CD14-positive monocyte (primary cell): Measurements from ENCODE around the gene CNGB1. TPM values are rescaled to one million over a fixed set of nuclear protein-coding genes. Genes with fewer than 3 reads are reported as not detected.

Experiments used
- DNase-seq, 3 donors: peaks; one replicate each; pipeline ENCODE4 v3.0.0-alpha.2; 2011 to 2022
- H2AFZ ChIP-seq: 2 replicates; pipeline ENCODE4 v1.6.0; 2012; ENCODE audit warnings: mild to moderate bottlenecking, low read depth, low read length, inconsistent platforms; ENCODE audit not compliant: insufficient read depth, poor library complexity, severe bottlenecking
- H3K27ac ChIP-seq, 2 donors: 1 replicate in 1 of 2; 2 replicates in 1 of 2; pipeline ENCODE4 v1.5.1; 2012 to 2013; ENCODE audit warnings: low read length in 2 of 2, control low read depth in 1 of 2, inconsistent platforms in 1 of 2, low read depth in 1 of 2, mild to moderate bottlenecking in 1 of 2
- H3K27me3 ChIP-seq, 2 donors: one replicate each; pipeline versions ENCODE4 v1.6.0 to v1.6.1; 2011 to 2013; ENCODE audit warnings: low read length in 2 of 2; ENCODE audit not compliant: control insufficient read depth in 2 of 2, insufficient read depth in 2 of 2
- H3K36me3 ChIP-seq, 2 donors: replicated peaks in 1 of 2; 1 replicate in 1 of 2; 2 replicates in 1 of 2; pipeline versions ENCODE4 v1.5.1 to v1.6.1; 2012 to 2013; ENCODE audit warnings: low read length in 2 of 2, control low read depth in 1 of 2, inconsistent platforms in 1 of 2, mild to moderate bottlenecking in 1 of 2; ENCODE audit not compliant: insufficient read depth in 2 of 2, control insufficient read depth in 1 of 2
- H3K4me1 ChIP-seq, 2 donors: 1 replicate in 1 of 2; 2 replicates in 1 of 2; pipeline versions ENCODE4 v1.5.1 to v1.6.1; 2012 to 2013; ENCODE audit warnings: low read length in 2 of 2, control low read depth in 1 of 2, inconsistent platforms in 1 of 2, mild to moderate bottlenecking in 1 of 2, moderate library complexity in 1 of 2; ENCODE audit not compliant: insufficient read depth in 2 of 2, control insufficient read depth in 1 of 2
- H3K4me2 ChIP-seq: replicated peaks from 2 replicates; pipeline ENCODE3; 2012; ENCODE audit warnings: low read length, moderate library complexity, mild to moderate bottlenecking; ENCODE audit not compliant: poor library complexity, severe bottlenecking; ENCODE audit errors: extremely low read depth
- H3K4me3 ChIP-seq, 3 experiments: fragments of 200-600 bp in 1 of 3; sonication (generic) in 1 of 3; replicated peaks in 1 of 3; 1 replicate in 2 of 3; 2 replicates in 1 of 3; pipeline ENCODE4 v1.5.1; 2011 to 2013; ENCODE audit warnings: low read length in 3 of 3, mild to moderate bottlenecking in 3 of 3, control low read depth in 2 of 3, low read depth in 2 of 3, inconsistent platforms in 1 of 3, moderate library complexity in 1 of 3
- H3K79me2 ChIP-seq: 2 replicates; pipeline ENCODE4 v1.6.0; 2012; ENCODE audit warnings: mild to moderate bottlenecking, control low read depth, inconsistent platforms, low read length, moderate library complexity; ENCODE audit not compliant: insufficient read depth
- H3K9ac ChIP-seq: 2 replicates; pipeline ENCODE4 v1.6.0; 2017; ENCODE audit warnings: low read length, mild to moderate bottlenecking; ENCODE audit not compliant: insufficient read depth, poor library complexity, severe bottlenecking
- H3K9me3 ChIP-seq, 2 donors: replicated peaks in 1 of 2; 1 replicate in 1 of 2; 2 replicates in 1 of 2; pipeline versions ENCODE4 v1.5.1 to v1.6.1; 2012 to 2013; ENCODE audit warnings: low read length in 2 of 2, control low read depth in 1 of 2; ENCODE audit not compliant: control insufficient read depth in 1 of 2, insufficient read depth in 1 of 2
- H4K20me1 ChIP-seq: 2 replicates; pipeline ENCODE4 v1.6.0; 2012; ENCODE audit warnings: mild to moderate bottlenecking, low read length, control low read depth, moderate library complexity; ENCODE audit not compliant: insufficient read depth
- H3K27ac Mint-ChIP-seq, 7 donors: one replicate each; pipeline ENCODE4 v1.8.0; 2020; ENCODE audit warnings: mild to moderate bottlenecking in 7 of 7, mixed read lengths in 7 of 7, moderate library complexity in 6 of 7, inconsistent platforms in 2 of 7
- H3K27me3 Mint-ChIP-seq, 3 donors: one replicate each; pipeline ENCODE4 v1.8.0; 2021 to 2022; ENCODE audit warnings: low read depth in 3 of 3, mild to moderate bottlenecking in 3 of 3, mixed read lengths in 3 of 3, moderate library complexity in 3 of 3, inconsistent platforms in 1 of 3
- H3K36me3 Mint-ChIP-seq, 2 donors: one replicate each; pipeline ENCODE4 v1.8.0; 2020; ENCODE audit warnings: mixed read lengths in 2 of 2, inconsistent platforms in 1 of 2, mild to moderate bottlenecking in 1 of 2
- H3K4me1 Mint-ChIP-seq: one replicate; pipeline ENCODE4 v1.8.0; 2020; ENCODE audit warnings: mild to moderate bottlenecking, mixed read lengths
- H3K4me3 Mint-ChIP-seq, 2 donors: one replicate each; pipeline ENCODE4 v1.8.0; 2020; ENCODE audit warnings: mild to moderate bottlenecking in 2 of 2, mixed read lengths in 2 of 2, moderate library complexity in 1 of 2
- H3K9me3 Mint-ChIP-seq, 7 donors: one replicate each; pipeline ENCODE4 v1.8.0; 2020 to 2022; ENCODE audit warnings: mixed read lengths in 7 of 7, mild to moderate bottlenecking in 6 of 7, moderate library complexity in 6 of 7, inconsistent platforms in 2 of 7
- WGBS: methylation state at CpG from one replicate; pipeline ENCODE4 v1.1.5; 2013; ENCODE audit warnings: missing lambda C conversion rate; ENCODE audit not compliant: insufficient coverage; 5-methylcytosine and 5-hydroxymethylcytosine counted together
- intact Hi-C, 2 donors: fragments of 100-400 bp; cut with micrococcal nuclease; formaldehyde crosslinking; loops; one replicate each; pipeline versions ENCODE4 v1.15.0 to v1.15.1; 2023
- polyA plus RNA-seq, 3 donors: library from polyadenylated mRNA; depleted of rRNA in 1 of 3; unstranded in 2 of 3; stranded (reverse) in 1 of 3; fragments of 300-500 nt in 2 of 3; fragments of >200 nt in 1 of 3; fragmentation: Illumina TruSeq in 2 of 3; gene quantifications; 1 replicate in 2 of 3; 2 replicates in 1 of 3; pipeline ENCODE4 v1.2.3, GENCODE V29; 2012 to 2021
- TF ChIP-seq, protein P1 (sequence below): fragments of 200-600 bp; IDR thresholded peaks from one replicate; pipeline ENCODE4 v1.8.0; 2022; ENCODE audit warnings: antibody characterized with exemption, mild to moderate bottlenecking

Gene CNGB1
- polyA plus RNA-seq, 3 donors, result not detected

DNA sequence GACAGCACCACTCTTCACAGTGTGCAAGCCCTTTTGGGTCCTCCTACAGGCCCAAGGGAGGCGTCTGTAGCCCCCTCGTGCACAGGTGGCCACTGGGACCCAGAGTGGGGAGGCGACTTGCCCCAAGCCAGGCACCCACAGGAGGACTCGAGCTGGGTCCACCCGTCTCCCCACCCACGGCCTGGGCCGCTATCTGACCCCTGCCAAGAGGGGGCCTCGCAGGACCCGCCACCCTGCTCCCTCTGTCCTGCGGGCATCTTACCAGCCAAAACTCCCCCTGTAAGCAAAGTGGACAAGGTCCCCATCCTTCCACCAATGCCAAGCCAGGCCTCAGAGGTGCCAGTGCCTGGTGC lies 31.1 kb downstream of the CNGB1 start:
- Histone ChIP-seq H3K9ac (no peak overlapping the region), H4K20me1 (no peaks in the 10 kb centered on the region), H3K4me2 (no peak overlapping the region), H2AFZ (no peak overlapping the region), H3K27ac (no peak overlapping the region), H3K4me3 (no peak overlapping the region), H3K36me3 (no peaks in the 10 kb centered on the region), H3K4me1 (peaks cover 0 to 8% of the 10 kb centered on the region in 2 donors), H3K9me3 (no peaks in the 10 kb centered on the region), H3K79me2 (no peaks in the 10 kb centered on the region), H3K27me3 (no peaks in the 10 kb centered on the region)
- intact Hi-C loops, result no loop called here
- DNase-seq, result no peak
- peak overlapping the region in 2 of 7 donors; percentile 36 to 57 for H3K27ac Mint-ChIP-seq
- H3K9me3 Mint-ChIP-seq, result peaks cover 0 to 1% (median 0%) of the 10 kb centered on the region in 7 donors
- H3K4me3 Mint-ChIP-seq, result no peak overlapping the region
- no peaks in the 10 kb centered on the region for H3K36me3 Mint-ChIP-seq
- peaks cover 14% of the 10 kb centered on the region for H3K4me1 Mint-ChIP-seq
- TF ChIP-seq, protein P1, sequence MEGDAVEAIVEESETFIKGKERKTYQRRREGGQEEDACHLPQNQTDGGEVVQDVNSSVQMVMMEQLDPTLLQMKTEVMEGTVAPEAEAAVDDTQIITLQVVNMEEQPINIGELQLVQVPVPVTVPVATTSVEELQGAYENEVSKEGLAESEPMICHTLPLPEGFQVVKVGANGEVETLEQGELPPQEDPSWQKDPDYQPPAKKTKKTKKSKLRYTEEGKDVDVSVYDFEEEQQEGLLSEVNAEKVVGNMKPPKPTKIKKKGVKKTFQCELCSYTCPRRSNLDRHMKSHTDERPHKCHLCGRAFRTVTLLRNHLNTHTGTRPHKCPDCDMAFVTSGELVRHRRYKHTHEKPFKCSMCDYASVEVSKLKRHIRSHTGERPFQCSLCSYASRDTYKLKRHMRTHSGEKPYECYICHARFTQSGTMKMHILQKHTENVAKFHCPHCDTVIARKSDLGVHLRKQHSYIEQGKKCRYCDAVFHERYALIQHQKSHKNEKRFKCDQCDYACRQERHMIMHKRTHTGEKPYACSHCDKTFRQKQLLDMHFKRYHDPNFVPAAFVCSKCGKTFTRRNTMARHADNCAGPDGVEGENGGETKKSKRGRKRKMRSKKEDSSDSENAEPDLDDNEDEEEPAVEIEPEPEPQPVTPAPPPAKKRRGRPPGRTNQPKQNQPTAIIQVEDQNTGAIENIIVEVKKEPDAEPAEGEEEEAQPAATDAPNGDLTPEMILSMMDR, result no peak
- H3K27me3 Mint-ChIP-seq, result peaks cover 3 to 9% (median 5%) of the 10 kb centered on the region in 3 donors
- WGBS, result 96% methylated on average over 10 of the region's 10 CpGs

DNA sequence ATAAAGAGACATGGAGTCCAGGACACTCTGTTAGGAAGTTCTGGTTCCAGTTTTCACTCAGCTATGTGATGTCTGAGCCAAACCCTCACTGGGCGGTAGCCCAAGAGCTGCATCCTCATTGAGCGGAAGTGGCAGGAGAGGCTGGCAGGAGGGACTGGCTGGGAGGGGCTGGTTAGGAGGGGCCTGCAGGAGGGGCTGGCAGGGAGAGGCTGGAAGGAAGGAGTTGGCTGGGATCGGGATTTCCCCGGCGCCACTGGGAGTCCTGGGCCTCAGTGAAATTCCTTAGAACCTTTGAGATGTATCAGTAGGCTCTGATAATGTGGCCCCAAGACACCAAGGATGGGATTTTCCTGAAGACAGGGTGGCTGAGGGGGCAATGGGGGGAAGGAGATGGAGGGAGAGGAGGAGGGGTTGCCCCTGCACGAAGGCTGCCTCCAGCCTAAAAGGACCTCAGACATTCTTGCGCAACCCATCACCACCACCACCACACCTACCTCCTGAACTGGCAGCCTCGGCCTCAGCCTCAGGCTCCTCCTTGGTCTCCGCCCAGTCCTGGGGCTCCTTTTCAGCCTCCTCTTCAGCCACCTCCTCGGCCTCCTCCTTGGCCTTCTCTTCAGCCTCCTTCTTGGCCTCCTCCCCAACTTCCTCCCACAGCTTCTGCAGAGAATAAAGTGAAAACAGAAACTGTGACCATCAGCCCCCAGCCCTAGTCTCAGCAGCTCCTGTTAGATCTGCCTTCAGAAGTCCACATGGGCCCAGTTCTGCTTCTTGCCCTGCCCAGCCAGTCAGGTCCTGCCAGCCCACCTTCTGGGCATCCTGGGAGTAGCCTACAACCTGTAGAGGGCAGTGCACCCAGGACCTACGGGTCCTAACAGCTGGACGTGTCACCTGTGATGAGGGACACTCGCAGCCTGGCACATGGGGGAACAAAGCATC lies 31.7 kb downstream of the CNGB1 start:
- Histone ChIP-seq H3K36me3 (no peaks in the 10 kb centered on the region), H2AFZ (peak overlapping the region; percentile 35), H3K79me2 (no peaks in the 10 kb centered on the region), H3K4me1 (peaks cover 0 to 8% of the 10 kb centered on the region in 2 donors), H3K4me2 (no peak overlapping the region), H3K27me3 (no peaks in the 10 kb centered on the region), H4K20me1 (no peaks in the 10 kb centered on the region), H3K9ac (no peak overlapping the region), H3K4me3 (no peak overlapping the region), H3K9me3 (no peaks in the 10 kb centered on the region), H3K27ac (no peak overlapping the region)
- Mint-ChIP-seq H3K36me3 (no peaks in the 10 kb centered on the region), H3K27ac (no peak overlapping the region), H3K27me3 (peaks cover 3 to 9% (median 8%) of the 10 kb centered on the region in 3 donors), H3K9me3 (peaks cover 0 to 1% (median 0%) of the 10 kb centered on the region in 7 donors), H3K4me3 (no peak overlapping the region), H3K4me1 (peaks cover 14% of the 10 kb centered on the region)
- DNase-seq, result no peak
- 76% methylated on average over 9 of the region's 13 CpGs for WGBS
- intact Hi-C loops, result no loop called here
- TF ChIP-seq, protein P1, result no peak
